Osteoblast (primary cell): Measurements from ENCODE around the gene PLXND1. TPM values are rescaled to one million over a fixed set of nuclear protein-coding genes. Genes with fewer than 3 reads are reported as not detected.
A peak's percentile ranks its signal among the peaks of the same experiment; 100 is the strongest.

Experiments
- DNase-seq: peaks from one replicate; pipeline ENCODE4 v3.0.0; 2011; ENCODE audit warnings: low spot score, mixed read lengths; ENCODE audit not compliant: insufficient read length; ENCODE audit errors: missing footprints
- H2AFZ ChIP-seq: 2 replicates; pipeline ENCODE4 v1.6.0; 2011; ENCODE audit warnings: mild to moderate bottlenecking, low read length
- H3K27ac ChIP-seq: 2 replicates; pipeline ENCODE4 v1.5.1; 2011; ENCODE audit warnings: mild to moderate bottlenecking, low read depth, low read length, moderate library complexity
- H3K27me3 ChIP-seq: 2 replicates; pipeline ENCODE4 v1.6.0; 2012; ENCODE audit warnings: mild to moderate bottlenecking, control low read depth, inconsistent platforms, low read length, moderate library complexity; ENCODE audit not compliant: insufficient read depth
- H3K36me3 ChIP-seq: 2 replicates; pipeline ENCODE4 v1.5.1; 2011; ENCODE audit warnings: mild to moderate bottlenecking, low read length, control low read depth, moderate library complexity; ENCODE audit not compliant: insufficient read depth
- H3K4me1 ChIP-seq: 2 replicates; pipeline ENCODE4 v1.5.1; 2011; ENCODE audit warnings: mild to moderate bottlenecking, low read length, control low read depth, moderate library complexity; ENCODE audit not compliant: insufficient read depth
- H3K4me2 ChIP-seq: 2 replicates; pipeline ENCODE4 v1.6.0; 2011; ENCODE audit warnings: mild to moderate bottlenecking, low read length; ENCODE audit not compliant: insufficient read depth
- H3K4me3 ChIP-seq: fragments of 200-600 bp; sonication (generic); 3 replicates; pipeline ENCODE4 v1.5.1; 2012; ENCODE audit warnings: mild to moderate bottlenecking, low read length, inconsistent platforms; ENCODE audit not compliant: insufficient read depth
- H3K79me2 ChIP-seq: 2 replicates; pipeline ENCODE4 v1.6.0; 2012; ENCODE audit warnings: mild to moderate bottlenecking, low read length, control low read depth, inconsistent platforms; ENCODE audit not compliant: insufficient read depth
- H3K9me3 ChIP-seq: 2 replicates; pipeline ENCODE4 v1.5.1; 2011; ENCODE audit warnings: low read depth, low read length, control low read depth
- H4K20me1 ChIP-seq: 2 replicates; pipeline ENCODE4 v1.6.0; 2012; ENCODE audit warnings: mild to moderate bottlenecking, low read length, control low read depth; ENCODE audit not compliant: insufficient read depth
- total RNA-seq: library from RNA; depleted of rRNA; stranded (reverse); fragments of >200 nt; gene quantifications from 2 replicates; pipeline ENCODE4 v1.2.3, GENCODE V29; 2012
- TF ChIP-seq, protein P1 (sequence below): IDR thresholded peaks from 2 replicates; pipeline ENCODE4 v1.5.1; 2011; ENCODE audit warnings: mild to moderate bottlenecking, low read depth, low read length, moderate library complexity; ENCODE audit errors: extremely low read depth

PLXND1 gene
- total RNA-seq, 1 donor, result 134 TPM

- TF ChIP-seq, protein P1, sequence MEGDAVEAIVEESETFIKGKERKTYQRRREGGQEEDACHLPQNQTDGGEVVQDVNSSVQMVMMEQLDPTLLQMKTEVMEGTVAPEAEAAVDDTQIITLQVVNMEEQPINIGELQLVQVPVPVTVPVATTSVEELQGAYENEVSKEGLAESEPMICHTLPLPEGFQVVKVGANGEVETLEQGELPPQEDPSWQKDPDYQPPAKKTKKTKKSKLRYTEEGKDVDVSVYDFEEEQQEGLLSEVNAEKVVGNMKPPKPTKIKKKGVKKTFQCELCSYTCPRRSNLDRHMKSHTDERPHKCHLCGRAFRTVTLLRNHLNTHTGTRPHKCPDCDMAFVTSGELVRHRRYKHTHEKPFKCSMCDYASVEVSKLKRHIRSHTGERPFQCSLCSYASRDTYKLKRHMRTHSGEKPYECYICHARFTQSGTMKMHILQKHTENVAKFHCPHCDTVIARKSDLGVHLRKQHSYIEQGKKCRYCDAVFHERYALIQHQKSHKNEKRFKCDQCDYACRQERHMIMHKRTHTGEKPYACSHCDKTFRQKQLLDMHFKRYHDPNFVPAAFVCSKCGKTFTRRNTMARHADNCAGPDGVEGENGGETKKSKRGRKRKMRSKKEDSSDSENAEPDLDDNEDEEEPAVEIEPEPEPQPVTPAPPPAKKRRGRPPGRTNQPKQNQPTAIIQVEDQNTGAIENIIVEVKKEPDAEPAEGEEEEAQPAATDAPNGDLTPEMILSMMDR, result no peak
- no peak overlapping the region for H3K4me3 ChIP-seq
- DNase-seq, result peak; percentile 30
- H3K9me3 ChIP-seq, result peaks cover 4% of the 10 kb centered on the region
- no peaks in the 10 kb centered on the region for H3K79me2 ChIP-seq
- H3K27ac ChIP-seq, result no peak overlapping the region
- H2AFZ ChIP-seq, result no peak overlapping the region
- H3K4me2 ChIP-seq, result no peak overlapping the region
- H4K20me1 ChIP-seq, result no peaks in the 10 kb centered on the region
- no peaks in the 10 kb centered on the region for H3K36me3 ChIP-seq
- no peaks in the 10 kb centered on the region for H3K27me3 ChIP-seq
- H3K4me1 ChIP-seq, result peaks cover 13% of the 10 kb centered on the region
These were observed 25.6 kb upstream of the PLXND1 start for GRCh38 chr3:129632056-129632455.

- TF ChIP-seq, protein P1, result no peak
- DNase-seq, result peak; percentile 77
- no peaks in the 10 kb centered on the region for H4K20me1 ChIP-seq
- H3K36me3 ChIP-seq, result no peaks in the 10 kb centered on the region
- H3K4me2 ChIP-seq, result no peak overlapping the region
- no peak overlapping the region for H3K27ac ChIP-seq
- no peaks in the 10 kb centered on the region for H3K9me3 ChIP-seq
- H3K4me1 ChIP-seq, result peaks cover 34% of the 10 kb centered on the region
- no peaks in the 10 kb centered on the region for H3K79me2 ChIP-seq
- H3K4me3 ChIP-seq, result no peak overlapping the region
- H3K27me3 ChIP-seq, result no peaks in the 10 kb centered on the region
- no peak overlapping the region for H2AFZ ChIP-seq
These were observed 22.5 kb upstream of the PLXND1 start for GRCh38 chr3:129629011-129629410.

DNA sequence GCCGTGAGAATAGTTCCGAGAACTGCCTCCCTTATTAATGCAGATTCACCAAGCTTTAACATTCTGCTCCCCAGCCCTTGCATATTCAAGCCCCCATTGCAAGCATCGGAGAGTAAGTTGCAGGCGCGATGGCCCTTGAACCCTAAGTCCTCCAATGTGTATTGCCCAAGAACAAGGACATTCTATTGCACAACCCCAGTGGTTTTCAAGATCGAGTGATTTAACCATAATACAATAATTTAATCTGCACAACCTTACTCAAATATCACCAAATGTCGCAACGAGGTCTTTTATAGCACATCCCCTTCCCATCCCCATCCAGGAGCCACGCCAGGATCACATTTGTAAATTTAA, 21.7 kb upstream of the PLXND1 start:
- Histone ChIP-seq H3K36me3 (no peaks in the 10 kb centered on the region), H2AFZ (peak overlapping the region; percentile 89), H3K4me3 (peak overlapping the region; percentile 71), H4K20me1 (no peaks in the 10 kb centered on the region), H3K9me3 (no peaks in the 10 kb centered on the region), H3K27me3 (no peaks in the 10 kb centered on the region), H3K4me2 (peak overlapping the region; percentile 73), H3K4me1 (peaks cover 34% of the 10 kb centered on the region), H3K27ac (peak overlapping the region; percentile 93), H3K79me2 (no peaks in the 10 kb centered on the region)
- TF ChIP-seq, protein P1, result no peak
- DNase-seq, result no peak

DNA sequence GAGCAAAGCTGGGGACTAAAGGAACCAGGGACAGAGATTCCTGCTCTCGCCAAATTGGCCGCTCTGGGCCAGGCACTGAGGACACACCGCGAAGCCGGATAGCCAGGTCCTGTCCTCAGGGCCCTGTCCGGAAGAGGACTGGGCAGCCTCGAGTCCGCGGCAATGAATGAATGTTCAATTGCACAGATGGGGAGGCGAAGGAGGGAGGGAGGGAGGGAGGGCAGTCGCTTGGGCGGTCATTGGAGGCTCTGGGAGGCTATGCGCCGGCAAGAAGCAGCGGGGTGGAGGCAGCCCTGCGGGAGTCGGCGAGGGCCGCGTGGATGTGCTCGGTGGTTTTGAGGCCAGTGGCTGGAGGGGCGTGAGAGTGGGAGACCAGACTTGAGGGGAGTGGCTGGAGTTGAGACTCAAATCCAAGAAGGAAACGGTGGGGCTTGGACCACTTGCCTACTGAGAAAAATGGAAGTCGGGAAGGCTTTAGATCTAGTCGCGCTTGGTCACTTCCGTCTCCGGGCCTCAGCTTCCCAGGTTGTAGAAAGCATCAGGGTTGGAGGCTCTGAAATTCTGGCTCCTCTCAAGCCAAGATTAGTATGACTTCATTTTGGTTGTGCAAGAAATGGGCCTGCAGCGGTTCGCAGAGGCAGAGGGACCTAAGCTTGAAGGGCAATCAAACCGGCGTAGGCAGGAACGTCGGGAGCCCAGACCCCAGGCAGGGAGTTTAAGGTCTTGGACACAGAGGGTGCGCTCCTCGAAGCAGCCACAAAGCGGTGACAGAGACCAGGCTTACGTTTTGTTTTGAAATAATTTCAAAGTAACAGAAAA, 21.1 kb upstream of the PLXND1 start:
- Histone ChIP-seq H3K4me2 (peak overlapping the region; percentile 73), H4K20me1 (no peaks in the 10 kb centered on the region), H3K4me1 (peaks cover 34% of the 10 kb centered on the region), H3K9me3 (no peaks in the 10 kb centered on the region), H3K27me3 (no peaks in the 10 kb centered on the region), H3K27ac (peak overlapping the region; percentile 93), H3K79me2 (no peaks in the 10 kb centered on the region), H3K4me3 (peak overlapping the region; percentile 71), H3K36me3 (no peaks in the 10 kb centered on the region), H2AFZ (peak overlapping the region; percentile 89)
- DNase-seq, result peak; percentile 96
- TF ChIP-seq, protein P1, result peak; percentile 89
